Measurements from ENCODE around the gene P2RX3.

- no peak for TF ChIP-seq CTCF (IDR thresholded peaks at IDR 0.05; ENCODE audit: poor library complexity)
- TF ChIP-seq EZH2phosphoT487 (IDR thresholded peaks at IDR 0.05; ENCODE audit: low read depth, severe bottlenecking, unreplicated experiment) = no peak
- no peak for TF ChIP-seq EZH2 (IDR thresholded peaks at IDR 0.05; ENCODE audit: borderline replicate concordance)
Measured at GRCh38 chr11:57354699-57355098, 16.5 kb downstream of the P2RX3 start.
